Heart left ventricle (tissue), 13 donors: Measurements from ENCODE around the gene GART.
"Not testable (repeated sequence)": the region's sequence is repeated elsewhere in the genome, so short reads cannot be mapped to it uniquely, and the experiment has no call there.

Source experiments
- POLR2A ChIP-seq, 2 donors: fragments of 450-650 bp; IDR thresholded peaks; one replicate each; pipeline ENCODE4 v1.6.1; 2017; ENCODE audit warnings: antibody characterized with exemption in 2 of 2, mild to moderate bottlenecking in 2 of 2, moderate library complexity in 2 of 2
- TF ChIP-seq, protein P1 (sequence below), 12 donors: fragments of 200-600 bp; sonication (generic) in 4 of 12; IDR thresholded peaks; one replicate each; pipeline versions ENCODE4 v1.5.0 to v1.8.0; 2018 to 2022; ENCODE audit warnings: antibody characterized with exemption in 12 of 12, mild to moderate bottlenecking in 5 of 12
- donor health status: ischemic (EF 13 %, LVEDD 7.1; RV severe dilation, severe dysfunction).
- donor health status: DM: no; HTN: yes; CAD: no.
- donor health status: DM: no; HTN: no; CAD: no.
- donor health status: ischemic (EF 25% LVEDD 6.9; RV normal size, moderate dysfunction).
- donor health status: ischemic (EF 25% LVEDD 5.7; RV mildly dilated, moderate dysfunction).
- donor health status: ischemic (EF 35%, LVEDD 5.7; RV mildly dilated, moderate dysfunction).
- donor health status: nonischemic (EF 11% LVEDD 7.7; RV severe dilation, severe dysfunction).
- donor health status: DM: yes; HTN: yes; CAD: no.
- donor health status: PGD.
- donor health status: ischemic (EF 29% LVEDD 5.4; RV normal size, mild dysfunction).
- donor health status: nonischemic (EF 23%, LVEDD 6.1; RV moderate dilation, normal function).

DNA sequence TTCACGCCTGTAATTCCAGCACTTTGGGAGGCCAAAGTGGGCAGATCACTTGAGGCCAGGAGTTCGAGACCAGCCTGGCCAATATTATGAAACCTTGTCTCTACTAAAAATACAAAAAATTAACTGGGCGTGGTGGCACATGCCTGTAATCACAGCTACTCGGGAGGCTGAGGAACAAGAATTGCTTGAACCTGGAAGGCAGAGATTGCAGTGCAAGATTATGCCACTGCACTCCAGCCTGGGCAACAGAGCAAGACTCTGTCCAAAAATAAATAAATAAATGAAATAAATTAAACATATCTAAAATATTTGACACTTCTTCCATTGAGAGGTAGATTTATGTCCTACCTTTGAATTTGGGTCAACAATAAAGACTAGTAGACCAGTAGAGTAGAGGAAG is 72.7 kb downstream of the GART start:
- TF ChIP-seq, protein P1, sequence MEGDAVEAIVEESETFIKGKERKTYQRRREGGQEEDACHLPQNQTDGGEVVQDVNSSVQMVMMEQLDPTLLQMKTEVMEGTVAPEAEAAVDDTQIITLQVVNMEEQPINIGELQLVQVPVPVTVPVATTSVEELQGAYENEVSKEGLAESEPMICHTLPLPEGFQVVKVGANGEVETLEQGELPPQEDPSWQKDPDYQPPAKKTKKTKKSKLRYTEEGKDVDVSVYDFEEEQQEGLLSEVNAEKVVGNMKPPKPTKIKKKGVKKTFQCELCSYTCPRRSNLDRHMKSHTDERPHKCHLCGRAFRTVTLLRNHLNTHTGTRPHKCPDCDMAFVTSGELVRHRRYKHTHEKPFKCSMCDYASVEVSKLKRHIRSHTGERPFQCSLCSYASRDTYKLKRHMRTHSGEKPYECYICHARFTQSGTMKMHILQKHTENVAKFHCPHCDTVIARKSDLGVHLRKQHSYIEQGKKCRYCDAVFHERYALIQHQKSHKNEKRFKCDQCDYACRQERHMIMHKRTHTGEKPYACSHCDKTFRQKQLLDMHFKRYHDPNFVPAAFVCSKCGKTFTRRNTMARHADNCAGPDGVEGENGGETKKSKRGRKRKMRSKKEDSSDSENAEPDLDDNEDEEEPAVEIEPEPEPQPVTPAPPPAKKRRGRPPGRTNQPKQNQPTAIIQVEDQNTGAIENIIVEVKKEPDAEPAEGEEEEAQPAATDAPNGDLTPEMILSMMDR (IDR thresholded peaks at IDR 0.05) = not testable (repeated sequence)
- not testable (repeated sequence) for TF ChIP-seq POLR2A (IDR thresholded peaks at IDR 0.05)
